CD4-positive, alpha-beta T cell treated with Interleukin-1 beta for 1 hour (primary cell): ENCODE results near the gene PTAFR.
"Not testable (repeated sequence)": the region's sequence is repeated elsewhere in the genome, so short reads cannot be mapped to it uniquely, and the experiment has no call there.

Source experiments
- DNase-seq, 2 donors: peaks; one replicate each; pipeline ENCODE4 v3.0.0-alpha.2; 2020 to 2022

Gene PTAFR

DNA sequence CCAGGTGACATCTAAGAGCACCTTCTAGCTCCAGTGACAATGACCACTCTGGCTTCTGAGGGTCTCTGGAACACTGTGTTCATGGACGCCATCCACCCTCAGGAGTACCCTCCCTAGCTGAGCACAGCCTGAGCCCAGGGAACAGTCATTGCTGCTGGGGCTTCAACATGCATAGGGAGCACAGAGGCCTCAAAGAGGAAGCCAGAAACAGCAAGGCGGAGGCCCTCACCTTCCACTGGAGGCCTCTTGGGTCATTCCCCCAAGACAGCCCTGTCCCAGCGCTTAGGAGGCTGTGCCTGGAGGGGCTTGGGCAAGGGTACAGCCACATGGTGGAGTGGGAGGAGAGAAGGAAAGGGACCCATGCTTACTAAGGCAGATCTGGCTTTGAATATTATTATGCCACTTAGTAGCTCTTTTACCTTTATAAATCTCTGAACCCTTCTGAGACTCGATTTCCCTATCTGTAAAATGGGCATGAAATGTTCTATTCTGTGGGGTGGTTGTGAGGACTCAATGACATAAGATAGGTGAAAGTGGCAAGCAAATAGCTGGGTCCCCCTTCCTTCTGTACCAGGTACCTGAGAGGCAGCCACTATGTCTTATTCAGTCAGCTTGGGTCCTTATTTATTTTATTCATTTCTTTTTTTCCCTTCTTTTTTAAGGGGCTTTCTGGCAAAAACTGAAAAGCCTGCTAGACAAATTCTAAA is 32.8 kb downstream of the PTAFR start:
- DNase-seq: no peak

DNA sequence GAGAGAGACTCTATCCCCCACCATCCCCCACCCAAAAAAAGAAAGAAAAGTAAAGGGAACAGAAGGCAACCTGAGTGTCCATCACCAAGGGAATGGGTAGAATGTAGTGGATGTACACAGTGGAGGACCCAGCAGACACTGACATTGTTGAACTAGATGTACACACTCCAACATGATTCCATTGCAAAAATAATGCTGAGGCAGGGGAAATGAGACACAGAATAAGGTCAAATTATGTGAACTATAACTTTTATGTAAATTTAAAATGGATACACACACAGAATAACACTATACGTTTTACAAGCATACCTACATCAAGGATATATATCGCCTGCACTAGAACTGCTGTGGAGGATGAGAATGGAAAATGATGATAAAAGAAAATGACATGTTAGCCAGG is 34.8 kb downstream of the PTAFR start:
- DNase-seq: no peak

- not testable (repeated sequence) for DNase-seq
Measured at GRCh38 chr1:28139866-28140265, 36.6 kb downstream of the PTAFR start.

GRCh38 chr1:28139025-28139712 is 37.3 kb downstream of the PTAFR start:
- DNase-seq: peak in 1 of 2 donors; percentile 60

DNA sequence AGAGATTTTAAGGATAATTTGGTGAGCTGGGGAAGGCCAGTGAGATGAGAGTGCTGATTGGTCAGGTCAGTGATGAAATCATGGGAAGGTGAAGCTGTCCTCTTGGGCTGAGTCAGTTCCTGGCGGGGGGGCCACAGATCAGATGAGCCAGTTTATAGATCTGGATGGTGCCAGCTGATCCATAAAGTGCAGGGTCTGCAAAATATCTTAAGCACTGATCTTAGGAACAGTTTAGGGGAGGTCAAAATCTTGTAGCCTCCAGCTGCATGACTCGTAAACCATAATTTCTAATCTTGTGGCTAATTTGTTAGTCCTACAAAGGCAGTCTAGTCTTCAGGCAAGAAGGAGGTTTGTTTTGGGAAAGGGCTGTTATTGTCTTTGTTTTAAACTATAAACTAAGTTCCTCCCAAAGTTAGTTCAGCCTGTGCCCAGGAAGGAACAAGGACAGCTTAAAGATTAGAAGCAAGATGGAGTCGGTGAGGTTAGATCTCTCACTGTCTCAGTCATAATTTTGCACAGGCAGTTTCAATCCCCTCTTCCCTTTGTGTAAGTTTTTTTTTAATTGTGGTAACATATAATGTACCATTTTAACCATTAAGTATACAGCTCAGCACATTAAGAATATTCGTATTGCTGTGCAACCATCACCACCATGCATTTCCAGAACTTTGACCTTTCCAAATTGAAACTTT is 39.4 kb downstream of the PTAFR start:
- peak in 1 of 2 donors; percentile 22 for DNase-seq

DNA sequence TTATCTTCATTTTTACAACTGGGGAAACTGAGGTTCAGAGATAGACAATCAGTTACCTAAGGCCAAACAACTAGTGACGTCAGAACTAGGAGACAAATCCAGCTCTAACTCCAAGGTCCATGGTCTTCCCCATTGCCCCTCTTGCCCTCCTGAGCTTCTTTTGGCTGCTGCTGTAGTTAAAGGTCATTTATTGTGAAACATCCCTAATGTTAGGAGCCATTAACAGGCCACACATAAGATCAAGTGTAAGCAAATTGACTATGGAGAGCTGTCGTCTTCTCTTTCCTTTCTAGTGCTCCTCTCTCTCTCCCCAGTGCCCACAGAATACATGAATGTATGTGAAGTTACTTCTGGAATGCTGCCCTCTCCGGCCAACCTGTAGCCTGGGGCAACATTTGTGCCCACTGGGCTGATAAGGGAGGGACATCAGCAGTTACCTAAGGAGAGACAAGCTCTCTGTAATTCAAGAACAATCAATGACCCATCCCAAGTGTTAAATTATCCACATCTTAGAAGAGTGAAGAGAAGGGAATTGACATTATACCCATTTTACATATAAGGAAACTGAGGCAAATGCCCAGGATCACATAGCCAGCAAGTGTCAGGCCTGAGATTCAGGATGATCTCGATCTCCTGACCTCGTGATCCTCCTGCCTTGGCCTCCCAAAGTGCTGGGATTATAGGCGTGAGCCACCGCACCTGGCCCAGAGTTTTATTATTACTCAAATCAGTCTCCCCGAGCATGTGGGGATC is 40.1 kb downstream of the PTAFR start:
- no peak for DNase-seq

GRCh38 chr1:28135371-28136168 is 40.9 kb downstream of the PTAFR start:
- DNase-seq: peak in 1 of 2 donors; percentile 20

DNA sequence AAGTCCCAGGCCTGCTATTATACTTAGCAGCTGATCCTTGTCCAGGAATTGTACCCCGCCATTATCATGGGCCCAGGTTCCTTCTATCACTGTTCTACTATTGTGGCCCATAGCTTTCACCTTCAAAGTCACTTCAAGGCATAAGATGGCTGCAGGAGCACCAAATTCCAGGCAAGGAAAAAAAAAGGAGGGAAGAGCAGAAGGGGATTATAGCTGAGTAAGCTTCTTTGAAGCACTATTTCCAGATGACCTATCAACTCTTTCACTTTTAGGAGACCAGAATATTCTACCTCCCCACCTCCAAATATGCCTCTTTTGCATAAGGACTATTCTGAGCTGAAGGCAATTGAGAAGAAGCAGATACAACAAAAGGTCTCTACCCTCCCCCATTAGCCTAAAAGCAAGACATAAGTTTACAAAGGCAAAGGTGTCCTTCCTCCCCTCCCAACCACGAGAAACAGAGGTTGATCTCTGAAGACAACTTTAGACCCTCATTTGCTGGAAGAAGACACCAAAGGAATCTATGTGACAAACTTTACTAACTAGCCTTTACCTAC is 41.8 kb downstream of the PTAFR start:
- DNase-seq: no peak

DNA sequence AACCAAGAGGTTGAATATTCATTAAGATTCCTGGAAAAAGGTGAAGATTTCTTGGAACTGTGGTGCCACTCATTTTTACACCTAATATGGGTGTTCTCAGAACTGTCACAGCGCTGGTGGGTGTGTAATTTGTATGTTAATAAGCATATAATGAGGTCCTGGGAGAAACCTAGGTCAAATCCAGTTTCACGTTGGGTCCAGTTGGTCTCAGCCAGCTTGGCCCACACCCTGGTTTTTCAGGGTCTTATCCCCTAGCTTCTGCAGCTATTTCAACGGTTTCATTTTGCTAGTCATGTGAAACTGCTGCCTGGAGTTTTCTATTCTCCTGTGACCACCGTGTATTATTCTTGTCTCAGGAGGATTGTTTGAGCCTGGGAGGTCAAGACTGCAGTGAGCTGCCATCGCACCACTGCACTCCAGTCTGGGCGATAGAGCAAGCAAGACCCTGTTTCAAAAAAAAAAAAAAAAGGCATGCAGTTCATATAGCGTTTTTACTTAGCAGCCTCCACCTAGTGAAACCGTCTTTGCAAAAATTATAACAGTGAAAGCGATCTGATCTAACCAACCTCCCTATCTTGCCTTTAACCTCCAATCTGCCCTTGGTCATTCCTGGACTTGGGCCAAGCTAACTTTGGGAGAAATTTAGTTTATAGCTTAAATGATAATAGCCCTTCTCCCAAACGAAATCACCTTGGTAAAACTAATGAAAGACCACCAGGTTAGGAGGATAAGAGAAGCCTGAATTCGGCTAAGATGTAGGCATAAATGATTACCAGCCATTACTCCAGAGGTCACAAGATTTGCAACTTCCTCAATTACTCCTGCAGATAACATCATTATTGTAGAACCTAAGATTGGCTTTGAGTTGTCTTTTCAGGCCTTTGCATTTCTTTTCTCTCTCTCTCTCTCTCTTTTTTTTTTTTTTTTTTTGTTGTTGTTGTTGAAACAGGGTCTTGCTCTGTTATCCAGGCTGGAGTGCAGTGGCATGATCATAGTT is 44.0 kb downstream of the PTAFR start:
- no peak for DNase-seq

- no peak for DNase-seq
Measured at GRCh38 chr1:28130901-28131300, 45.6 kb downstream of the PTAFR start.

GRCh38 chr1:28129150-28129549 is 47.3 kb downstream of the PTAFR start:
- DNase-seq: no peak

GRCh38 chr1:28127617-28128257 is 48.8 kb downstream of the PTAFR start:
- DNase-seq: no peak

DNA sequence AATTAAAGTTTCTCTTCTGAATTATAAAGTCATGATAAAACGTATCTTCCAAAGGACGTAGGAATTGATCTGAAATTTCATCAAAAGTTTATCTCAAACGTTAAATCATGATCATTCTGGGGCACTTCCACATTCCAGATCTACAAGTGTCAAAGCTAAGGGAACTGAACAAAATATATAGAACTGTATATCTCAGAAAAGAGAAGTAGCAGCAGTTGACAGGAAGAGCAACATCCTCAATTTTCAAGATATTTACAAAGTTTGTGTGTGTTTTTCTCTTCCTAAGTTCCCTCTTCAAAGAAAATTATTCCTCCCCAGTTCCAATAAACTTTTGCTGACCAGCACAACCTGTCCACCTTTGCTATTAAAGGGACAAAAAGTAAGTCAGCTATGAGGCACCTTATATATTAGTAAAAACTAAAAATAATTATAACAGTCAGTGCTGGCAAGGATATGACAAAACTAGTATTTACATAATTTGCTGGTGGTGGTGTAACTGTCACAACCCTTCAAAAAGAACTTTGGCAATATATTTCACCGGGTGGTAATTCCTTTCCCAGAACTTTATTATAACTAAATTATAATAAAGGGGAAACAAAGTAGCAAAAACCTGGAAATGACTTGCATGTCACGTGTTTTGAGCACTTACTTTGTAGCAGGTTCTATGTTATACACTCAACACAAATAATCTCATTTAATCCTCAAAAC is 49.6 kb downstream of the PTAFR start:
- DNase-seq: no peak

DNA sequence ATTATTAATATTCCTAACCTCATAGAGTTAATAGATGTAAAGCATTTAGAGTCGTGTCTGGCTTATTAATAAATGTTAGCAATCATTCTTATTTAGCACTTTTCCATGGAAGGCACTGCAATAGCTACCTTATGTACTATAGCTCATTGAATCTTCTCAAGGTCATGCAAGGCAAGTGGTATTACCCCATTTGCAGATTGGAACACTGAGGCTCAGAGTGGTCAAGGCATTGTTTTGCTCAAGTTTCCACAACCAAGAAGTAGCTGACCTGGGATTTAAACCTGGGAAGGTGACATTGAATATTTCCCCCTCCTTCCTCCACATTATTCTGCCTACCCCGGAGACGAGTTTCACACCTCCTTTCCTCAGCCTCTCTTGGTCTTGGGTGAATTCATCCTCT is 50.3 kb downstream of the PTAFR start:
- no peak for DNase-seq

DNA sequence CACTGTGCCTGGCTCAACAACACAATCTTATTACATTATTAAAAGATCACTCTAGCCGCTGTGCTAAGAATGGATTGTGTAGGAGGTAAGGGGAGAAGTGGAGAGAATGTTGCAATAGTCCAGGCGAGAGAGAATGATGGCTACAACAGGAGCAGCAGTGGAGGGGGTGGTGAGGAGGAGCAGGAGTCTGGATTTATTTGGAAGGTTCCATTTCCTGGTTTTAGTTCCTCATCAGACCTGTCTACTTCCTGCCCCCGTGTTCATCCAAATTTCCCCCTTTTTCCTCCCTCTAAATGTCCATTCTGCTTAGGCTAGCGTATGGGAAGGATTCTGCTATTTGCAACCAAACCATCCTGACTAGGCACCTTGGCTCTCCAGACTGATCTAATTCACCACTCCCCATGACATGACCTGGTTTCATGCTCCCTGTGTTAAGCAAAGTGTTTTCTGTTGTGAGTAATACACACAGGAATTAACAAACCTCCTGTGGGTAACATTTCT is 53.0 kb downstream of the PTAFR start:
- DNase-seq: no peak

DNA sequence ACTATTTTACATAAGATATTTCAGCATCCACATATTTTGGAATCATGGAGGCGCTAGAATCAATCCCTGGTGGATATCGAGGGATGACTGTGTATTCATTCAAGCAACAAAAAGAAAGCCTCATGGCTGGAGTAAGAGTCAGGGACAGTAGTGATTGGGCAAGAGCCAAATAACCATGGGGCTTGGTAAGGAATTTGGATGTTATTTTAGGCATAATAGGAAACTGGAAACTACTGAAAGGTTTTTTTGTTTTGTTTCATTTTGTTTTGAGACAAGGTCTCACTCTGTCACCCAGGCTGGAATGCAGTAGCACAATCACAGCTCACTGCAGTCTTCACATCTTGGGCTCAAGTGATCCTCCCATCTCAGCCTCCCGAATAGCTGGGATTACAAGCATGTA is 54.3 kb downstream of the PTAFR start:
- no peak for DNase-seq

DNA sequence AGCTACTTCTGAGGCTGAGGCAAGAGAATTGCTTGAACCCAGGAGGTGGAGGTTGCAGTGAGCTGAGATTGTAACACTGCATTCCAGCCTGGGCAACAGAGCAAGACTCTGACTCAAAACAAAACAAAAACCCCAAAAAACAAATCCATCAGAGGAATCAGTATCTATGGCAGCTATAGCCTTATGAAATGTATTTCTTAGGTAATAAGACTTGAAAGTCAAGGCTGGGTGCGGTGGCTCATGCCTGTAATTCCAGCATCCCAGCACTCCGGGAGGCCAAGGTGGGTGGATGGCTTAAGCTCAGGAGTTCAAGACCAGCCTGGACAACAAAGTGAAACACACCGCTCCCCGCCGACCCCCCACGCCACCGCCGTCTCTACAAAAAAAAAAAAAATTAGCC is 56.9 kb downstream of the PTAFR start:
- DNase-seq: no peak

DNA sequence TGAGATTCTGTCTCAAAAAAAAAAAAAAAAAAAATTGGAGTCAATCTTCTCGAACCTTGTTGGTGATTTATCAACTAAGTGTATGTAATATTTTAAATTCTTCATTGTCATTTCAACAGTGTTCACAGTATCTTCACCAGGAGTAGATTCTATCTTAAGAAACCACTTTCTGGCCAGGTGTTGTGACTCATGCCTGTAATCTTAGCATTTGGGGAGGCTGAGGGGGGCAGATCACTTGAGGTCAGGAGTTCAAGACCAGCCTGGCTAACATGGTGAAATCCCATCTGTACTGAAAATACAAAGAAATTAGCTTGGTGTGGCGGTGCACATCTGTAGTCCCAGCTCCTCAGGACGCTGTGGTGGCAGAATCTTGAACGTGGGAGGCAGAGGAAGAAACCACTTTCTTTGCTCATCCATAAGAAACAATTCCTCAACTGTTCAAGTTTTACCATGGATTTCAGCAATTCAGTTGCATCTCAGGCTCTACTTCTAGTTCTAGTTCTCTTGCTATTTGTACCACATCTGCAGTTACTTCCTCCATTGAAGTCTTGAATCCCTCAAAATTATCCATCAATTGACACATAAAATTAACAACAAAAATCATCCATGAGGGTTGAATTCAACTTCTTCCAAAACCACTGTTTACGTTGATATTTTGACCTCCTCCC is 57.7 kb downstream of the PTAFR start:
- DNase-seq: no peak

- peak; percentile 42 to 72 for DNase-seq
Measured at GRCh38 chr1:28115267-28115666, 61.2 kb downstream of the PTAFR start.
